ENCODE data around the gene ADAM12. TPM values are rescaled to one million over a fixed set of nuclear protein-coding genes. Genes with fewer than 3 reads are reported as not detected.

The ADAM12 gene
- total and polyA plus RNA-seq, 9 of the 15 experiments (the other 6 are each of a cell fraction or from before 2014, with no cell fraction given), result not detected

DNA sequence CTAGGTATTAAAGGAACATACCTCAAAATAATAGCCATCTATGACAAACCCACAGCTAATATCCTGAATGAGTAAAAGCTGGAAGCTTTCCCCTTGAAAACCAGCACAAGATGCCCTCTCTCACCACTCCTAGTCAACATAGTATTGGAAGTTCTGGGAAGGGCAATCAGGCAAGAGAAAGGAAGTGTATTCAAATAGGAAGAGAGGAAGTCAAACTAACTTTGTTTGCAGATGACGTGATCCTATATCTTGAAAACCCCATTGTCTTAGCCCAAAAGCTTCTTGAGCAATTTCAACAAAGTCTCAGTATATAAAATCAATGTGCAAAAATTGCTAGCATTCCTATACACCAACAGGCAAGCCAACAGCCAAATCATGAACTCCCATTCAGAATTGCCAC, 360.6 kb downstream of the ADAM12 start:
- Histone ChIP-seq H2AFZ (ENCODE audit: low read depth, low read length) (no peak overlapping the region), H3K79me2 (ENCODE audit: control insufficient read depth, insufficient read depth, low read length) (no peaks in the 10 kb centered on the region), H3K27ac (ENCODE audit: extremely low read depth, low read depth, low read length) (no peak overlapping the region), H3K9me3 (replicated peaks; ENCODE audit: control insufficient read depth, insufficient read depth, low read depth, low read length) (no peaks in the 10 kb centered on the region), H4K20me1 (replicated peaks; ENCODE audit: control insufficient read depth, insufficient read depth, low read length) (no peaks in the 10 kb centered on the region), H3K4me2 (ENCODE audit: insufficient read depth, low read length) (no peak overlapping the region), H3K36me3 (ENCODE audit: control insufficient read depth, insufficient read depth, low read length) (no peaks in the 10 kb centered on the region), H3K4me1 (replicated peaks in 1 of 2; ENCODE audit: control insufficient read depth in 2 of 2, insufficient read depth in 2 of 2, low read length in 2 of 2) (no peaks in the 10 kb centered on the region), H3K4me3 (no peak overlapping the region), H3K9me1 (ENCODE audit: control insufficient read depth, insufficient read depth, low read length) (no peaks in the 10 kb centered on the region), H3K9ac (ENCODE audit: insufficient read depth in 1 of 2, low read depth in 2 of 2, low read length in 2 of 2) (no peak overlapping the region), H3K27me3 (ENCODE audit: control insufficient read depth in 2 of 2, insufficient read depth in 2 of 2, low read length in 2 of 2) (no peaks in the 10 kb centered on the region)
- ATAC-seq (no peak), FAIRE-seq (no peak), DNase-seq (ENCODE audit: extremely low read depth in 1 of 4, low spot score in 3 of 4) (no peak)
- ChIA-PET POLR2A (no interaction called here), CTCF (ENCODE audit: low intra/inter-chr PET ratio) (no interaction called here)
- no TSS peak for BruUV-seq (replicated peaks)
- intact Hi-C loops (cut with micrococcal nuclease), result no loop called here
- WGBS (ENCODE audit: insufficient coverage, low coverage, missing lambda C conversion rate), result 0% methylated on average over 1 of the region's 1 CpG
- TF ChIP-seq, protein P1, sequence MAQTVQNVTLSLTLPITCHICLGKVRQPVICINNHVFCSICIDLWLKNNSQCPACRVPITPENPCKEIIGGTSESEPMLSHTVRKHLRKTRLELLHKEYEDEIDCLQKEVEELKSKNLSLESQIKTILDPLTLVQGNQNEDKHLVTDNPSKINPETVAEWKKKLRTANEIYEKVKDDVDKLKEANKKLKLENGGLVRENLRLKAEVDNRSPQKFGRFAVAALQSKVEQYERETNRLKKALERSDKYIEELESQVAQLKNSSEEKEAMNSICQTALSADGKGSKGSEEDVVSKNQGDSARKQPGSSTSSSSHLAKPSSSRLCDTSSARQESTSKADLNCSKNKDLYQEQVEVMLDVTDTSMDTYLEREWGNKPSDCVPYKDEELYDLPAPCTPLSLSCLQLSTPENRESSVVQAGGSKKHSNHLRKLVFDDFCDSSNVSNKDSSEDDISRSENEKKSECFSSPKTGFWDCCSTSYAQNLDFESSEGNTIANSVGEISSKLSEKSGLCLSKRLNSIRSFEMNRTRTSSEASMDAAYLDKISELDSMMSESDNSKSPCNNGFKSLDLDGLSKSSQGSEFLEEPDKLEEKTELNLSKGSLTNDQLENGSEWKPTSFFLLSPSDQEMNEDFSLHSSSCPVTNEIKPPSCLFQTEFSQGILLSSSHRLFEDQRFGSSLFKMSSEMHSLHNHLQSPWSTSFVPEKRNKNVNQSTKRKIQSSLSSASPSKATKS (CRISPR knock-in tag; IDR thresholded peaks at IDR 0.05), result no peak
- TF ChIP-seq ZNF778 (CRISPR knock-in tag; IDR thresholded peaks at IDR 0.05) (no peak), ZNF384 (IDR thresholded peaks at IDR 0.05; ENCODE audit: low read depth, low read length) (no peak), GABPB1 (CRISPR knock-in tag; IDR thresholded peaks at IDR 0.05) (no peak), RBM22 (IDR thresholded peaks at IDR 0.05; ENCODE audit: low read depth, low read length, poor library complexity, severe bottlenecking) (no peak), PRMT5 (CRISPR knock-in tag; IDR thresholded peaks at IDR 0.05) (no peak), RFX1 (IDR thresholded peaks at IDR 0.05) (no peak), ZC3H4 (CRISPR knock-in tag; IDR thresholded peaks at IDR 0.05; ENCODE audit: borderline replicate concordance) (no peak), KDM1A (IDR thresholded peaks at IDR 0.05) (no peak), ZNF133 (CRISPR knock-in tag; IDR thresholded peaks at IDR 0.05) (no peak), RAD21 (CRISPR knock-in tag; conservative IDR thresholded peaks at IDR 0.05 in 1 of 2, IDR thresholded peaks at IDR 0.05 in 1 of 2) (no peak), GATAD2B (IDR thresholded peaks at IDR 0.05; ENCODE audit: borderline replicate concordance) (no peak)
- TF ChIP-seq, protein P2, sequence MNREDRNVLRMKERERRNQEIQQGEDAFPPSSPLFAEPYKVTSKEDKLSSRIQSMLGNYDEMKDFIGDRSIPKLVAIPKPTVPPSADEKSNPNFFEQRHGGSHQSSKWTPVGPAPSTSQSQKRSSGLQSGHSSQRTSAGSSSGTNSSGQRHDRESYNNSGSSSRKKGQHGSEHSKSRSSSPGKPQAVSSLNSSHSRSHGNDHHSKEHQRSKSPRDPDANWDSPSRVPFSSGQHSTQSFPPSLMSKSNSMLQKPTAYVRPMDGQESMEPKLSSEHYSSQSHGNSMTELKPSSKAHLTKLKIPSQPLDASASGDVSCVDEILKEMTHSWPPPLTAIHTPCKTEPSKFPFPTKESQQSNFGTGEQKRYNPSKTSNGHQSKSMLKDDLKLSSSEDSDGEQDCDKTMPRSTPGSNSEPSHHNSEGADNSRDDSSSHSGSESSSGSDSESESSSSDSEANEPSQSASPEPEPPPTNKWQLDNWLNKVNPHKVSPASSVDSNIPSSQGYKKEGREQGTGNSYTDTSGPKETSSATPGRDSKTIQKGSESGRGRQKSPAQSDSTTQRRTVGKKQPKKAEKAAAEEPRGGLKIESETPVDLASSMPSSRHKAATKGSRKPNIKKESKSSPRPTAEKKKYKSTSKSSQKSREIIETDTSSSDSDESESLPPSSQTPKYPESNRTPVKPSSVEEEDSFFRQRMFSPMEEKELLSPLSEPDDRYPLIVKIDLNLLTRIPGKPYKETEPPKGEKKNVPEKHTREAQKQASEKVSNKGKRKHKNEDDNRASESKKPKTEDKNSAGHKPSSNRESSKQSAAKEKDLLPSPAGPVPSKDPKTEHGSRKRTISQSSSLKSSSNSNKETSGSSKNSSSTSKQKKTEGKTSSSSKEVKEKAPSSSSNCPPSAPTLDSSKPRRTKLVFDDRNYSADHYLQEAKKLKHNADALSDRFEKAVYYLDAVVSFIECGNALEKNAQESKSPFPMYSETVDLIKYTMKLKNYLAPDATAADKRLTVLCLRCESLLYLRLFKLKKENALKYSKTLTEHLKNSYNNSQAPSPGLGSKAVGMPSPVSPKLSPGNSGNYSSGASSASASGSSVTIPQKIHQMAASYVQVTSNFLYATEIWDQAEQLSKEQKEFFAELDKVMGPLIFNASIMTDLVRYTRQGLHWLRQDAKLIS (CRISPR knock-in tag; IDR thresholded peaks at IDR 0.05), result no peak
- in situ Hi-C loops (cut with MboI), result no loop called here

All from K562 (cell line).